HG03066 (cell line): ENCODE measurements around the gene XBP1.
"Not testable (repeated sequence)": the region's sequence is repeated elsewhere in the genome, so short reads cannot be mapped to it uniquely, and the experiment has no call there.

Experiments used
- ATAC-seq: cut with Tn5 transposase; IDR thresholded peaks from one replicate; pipeline ENCODE4 v1.9.1; 2021; ENCODE audit warnings: low read depth; ENCODE audit not compliant: unreplicated experiment

XBP1 gene

DNA sequence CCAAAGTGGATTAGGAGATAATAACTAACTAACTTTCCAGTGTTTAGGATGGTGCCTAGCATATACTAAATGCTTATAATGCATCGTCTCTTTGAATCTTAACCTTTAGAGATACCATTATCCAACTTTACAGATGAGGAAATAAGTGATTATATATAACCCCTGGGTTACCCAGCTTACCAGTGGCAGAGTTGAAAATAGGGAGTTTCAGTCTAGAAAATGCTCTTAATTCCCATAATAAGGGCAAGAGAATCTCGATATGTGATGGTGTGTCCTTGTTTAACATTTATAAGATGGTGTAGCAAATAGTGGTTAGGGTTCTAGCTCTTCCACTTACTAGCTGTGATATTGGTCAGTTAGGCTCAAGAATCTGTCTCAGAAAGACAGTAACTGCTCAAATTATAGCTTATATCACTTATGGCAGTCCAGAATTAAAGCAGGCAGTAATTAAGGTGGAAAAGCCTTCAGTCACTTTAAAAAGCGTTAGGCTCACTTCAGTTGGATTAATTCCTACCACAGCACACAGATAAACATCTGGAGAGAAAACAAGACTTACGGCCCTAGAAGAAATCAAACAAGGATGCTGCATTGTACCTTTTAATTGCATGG, 6.3 kb downstream of the XBP1 start:
- ATAC-seq: no peak

DNA sequence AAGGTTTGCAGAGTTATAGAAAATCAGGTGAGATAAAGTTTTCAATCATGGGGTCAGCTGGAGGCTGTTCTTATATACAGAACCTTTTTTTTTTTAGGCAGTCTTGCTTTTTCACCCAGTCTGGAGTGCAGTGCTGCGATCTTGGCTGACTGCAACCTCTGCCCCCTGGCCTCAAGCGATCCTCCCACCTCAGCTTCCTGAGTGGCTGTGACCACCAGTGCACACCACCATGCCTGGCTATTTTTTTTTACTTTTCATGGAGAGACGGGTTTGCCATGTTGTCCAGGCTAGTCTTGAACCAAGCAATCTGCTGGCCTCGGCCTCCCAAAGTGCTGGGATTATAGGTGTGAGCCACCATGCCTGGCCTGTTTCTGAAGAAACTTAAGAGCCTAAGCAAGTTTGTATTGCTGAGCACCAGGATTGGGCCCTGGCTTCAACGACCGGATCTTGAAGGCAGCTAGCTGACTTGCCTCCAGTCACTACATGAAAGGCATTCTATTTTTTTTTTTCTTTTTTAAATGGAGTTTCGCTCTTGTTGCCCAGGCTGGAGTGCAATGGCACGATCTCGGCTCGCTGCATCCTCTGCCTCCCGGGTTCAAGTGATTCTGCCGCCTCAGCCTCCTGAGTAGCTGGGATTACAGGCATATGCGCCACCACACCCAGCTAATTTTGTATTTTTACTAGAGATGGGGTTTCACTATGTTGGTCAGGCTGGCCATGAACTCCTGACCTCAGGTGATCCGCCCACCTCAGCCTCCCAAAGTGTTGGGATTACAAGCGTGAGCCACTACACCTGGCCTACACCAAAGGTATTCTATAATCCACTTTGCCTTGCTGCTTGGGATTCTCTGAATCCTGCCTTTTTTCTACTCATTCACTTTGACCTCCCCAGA, 7.6 kb downstream of the XBP1 start:
- peak; percentile 49 for ATAC-seq

DNA sequence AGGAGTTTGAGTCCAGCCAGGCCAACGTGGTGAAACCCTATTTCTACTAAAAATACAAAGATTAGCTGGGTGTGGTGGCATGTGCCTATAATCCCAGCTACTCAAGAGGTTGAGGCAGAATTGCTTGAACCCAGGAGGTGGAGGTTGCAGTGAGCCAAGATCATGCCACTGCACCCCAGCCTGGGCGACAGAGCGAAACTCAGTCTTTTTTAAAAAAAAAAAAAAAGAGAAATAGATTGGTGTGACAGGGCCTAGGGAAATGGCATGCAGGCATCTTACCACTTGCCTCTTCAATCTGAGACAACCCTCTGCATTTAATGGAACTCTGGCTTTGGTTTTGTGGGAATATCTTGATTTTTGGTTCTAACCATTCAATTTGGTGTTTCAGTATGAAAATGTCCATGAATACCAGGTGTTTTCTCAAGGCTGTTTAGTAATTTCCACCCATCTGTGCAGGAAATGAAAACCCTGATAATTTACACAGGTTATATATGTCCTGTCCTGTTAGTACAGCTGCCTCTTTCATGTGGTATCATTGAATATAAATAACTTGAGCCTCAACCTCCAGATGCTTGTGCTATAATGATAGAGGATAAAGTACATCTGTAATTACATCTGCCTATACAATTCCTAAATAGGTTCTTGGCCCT, 8.4 kb downstream of the XBP1 start:
- peak; percentile 57 for ATAC-seq

DNA sequence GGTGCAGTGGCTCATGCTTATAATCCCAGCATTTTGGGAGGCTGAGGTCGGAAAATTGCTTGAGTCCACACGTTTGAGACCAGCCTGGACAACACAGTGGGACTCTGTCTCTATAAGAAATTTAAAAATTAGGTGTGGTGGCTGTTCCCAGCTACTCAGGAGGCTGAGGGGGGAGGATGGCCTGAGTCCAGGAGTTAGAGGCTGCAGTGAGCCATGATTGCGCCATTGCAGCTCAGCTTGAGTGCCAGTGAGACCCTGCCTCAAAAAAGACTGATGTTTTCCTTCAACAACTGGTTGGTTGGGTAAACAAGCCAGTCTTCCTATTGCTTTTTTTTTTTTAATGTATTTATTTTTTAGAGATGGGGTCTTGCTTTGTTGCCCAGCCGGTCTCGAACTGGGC, 9.2 kb downstream of the XBP1 start:
- no peak for ATAC-seq

DNA sequence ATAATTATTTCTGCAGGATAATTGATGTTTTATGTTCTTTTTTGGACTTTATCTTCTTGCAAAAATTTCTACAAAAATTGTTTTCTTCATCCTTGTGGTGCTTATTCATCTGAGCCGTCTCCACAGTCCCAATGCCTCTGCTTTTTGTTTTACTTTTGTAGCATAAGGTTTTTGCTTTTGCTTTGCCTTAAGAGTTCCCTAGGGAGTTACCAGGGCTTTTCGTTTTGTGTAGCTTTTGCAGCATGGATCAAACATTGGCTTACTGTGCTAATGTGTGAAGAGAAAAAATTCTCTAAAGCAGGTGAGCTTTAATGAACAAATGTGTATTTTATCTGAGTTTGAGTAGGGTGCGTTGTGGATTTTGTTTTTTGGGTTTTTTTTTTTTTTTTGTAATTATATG, 11.8 kb downstream of the XBP1 start:
- ATAC-seq: no peak

DNA sequence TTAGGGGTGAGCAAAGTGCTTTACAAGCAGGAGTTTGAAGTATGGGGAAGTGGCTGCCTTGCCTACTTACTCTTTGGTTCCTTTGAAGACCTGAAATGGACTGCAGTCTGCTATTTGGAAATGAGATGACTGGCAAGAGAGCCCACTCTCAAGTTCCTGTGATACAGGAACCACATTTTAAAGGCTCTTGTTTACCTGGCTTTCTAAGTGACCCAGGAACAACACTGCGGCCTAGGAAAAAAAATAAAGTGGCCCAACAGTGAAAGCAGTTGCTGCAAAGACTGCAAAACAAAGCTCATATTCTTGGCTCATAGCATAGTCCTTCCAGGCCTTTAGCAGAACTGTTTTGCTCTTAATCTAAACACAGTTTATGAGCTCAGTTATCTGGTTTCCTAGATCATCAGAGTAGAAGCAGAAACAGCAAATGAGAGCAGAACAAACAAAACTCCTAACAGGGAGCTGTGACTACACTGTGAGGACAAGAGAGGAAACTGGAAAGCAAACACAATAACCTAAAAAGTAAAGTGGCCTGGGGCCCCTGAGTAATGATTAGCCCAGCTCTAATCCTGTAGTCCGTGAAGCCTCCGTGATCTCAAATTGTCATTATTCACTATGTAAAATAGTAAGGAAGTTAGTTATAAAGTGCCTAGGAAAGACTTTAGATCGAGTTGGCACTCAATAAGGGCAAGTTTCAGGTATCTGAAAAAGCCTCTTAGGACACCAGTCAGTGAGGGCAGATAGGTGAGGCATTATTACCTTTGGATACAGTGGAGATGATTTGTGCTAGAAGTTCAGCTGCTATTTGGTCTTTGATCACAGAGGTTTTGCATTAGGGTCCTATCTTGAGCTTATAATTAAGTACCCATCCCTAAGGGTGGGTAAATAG, 16.3 kb downstream of the XBP1 start:
- ATAC-seq: no peak

DNA sequence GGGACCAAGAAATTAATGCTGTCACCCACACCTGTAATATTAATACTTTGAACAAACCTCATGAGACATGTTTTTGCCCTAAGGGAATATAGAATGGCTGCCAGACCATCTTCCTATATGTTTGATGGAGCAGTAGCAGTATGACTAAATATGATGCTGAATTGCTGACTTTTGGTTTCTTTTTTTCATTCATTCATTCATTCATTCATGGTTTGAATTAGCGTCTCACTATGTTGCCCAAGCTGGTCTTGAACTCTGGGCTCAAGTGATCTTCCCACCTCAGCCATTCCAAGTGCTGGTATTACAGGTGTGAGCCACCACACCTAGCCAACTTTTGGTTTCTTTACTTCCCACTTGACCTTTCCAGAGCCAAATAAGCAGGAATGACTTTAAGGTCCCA, 20.1 kb downstream of the XBP1 start:
- no peak for ATAC-seq

DNA sequence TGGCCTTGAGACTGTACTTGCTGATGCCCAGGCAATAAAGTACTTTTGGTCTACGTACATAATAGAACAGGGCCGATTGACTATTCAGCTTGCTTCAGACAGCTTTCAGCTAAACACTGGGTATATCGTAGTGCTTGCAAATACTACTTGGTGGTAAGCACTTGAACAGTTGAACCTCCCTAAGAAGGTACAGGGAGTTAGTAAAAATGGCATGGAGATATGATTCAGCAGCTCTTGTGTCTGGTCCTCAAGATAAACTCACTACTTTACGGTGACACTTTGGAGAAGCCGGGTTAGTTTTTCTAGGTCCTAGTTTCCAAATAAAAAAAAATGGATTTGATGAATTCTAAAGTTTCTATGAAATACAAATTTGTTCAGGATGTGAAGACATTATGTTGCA, 20.5 kb downstream of the XBP1 start:
- no peak for ATAC-seq

DNA sequence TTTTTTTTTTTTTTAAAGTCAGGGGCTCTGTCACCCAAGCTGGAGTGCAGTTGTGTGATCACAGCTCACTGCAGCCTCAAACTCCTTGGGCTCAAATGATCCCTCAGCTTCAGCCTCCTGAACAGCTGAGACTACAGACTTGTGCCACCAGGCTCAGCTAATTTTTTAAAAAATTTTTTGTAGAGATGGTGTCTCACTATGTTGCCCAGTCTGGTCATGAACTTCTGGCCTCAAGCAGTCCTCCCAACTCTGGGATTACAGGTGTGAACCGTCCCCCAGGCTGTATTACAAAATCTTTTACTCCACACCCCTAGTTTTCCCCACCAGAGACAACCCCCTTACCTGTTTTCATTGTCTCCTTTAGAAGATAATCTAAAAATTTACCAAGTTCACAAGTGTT, 26.0 kb downstream of the XBP1 start:
- no peak for ATAC-seq

DNA sequence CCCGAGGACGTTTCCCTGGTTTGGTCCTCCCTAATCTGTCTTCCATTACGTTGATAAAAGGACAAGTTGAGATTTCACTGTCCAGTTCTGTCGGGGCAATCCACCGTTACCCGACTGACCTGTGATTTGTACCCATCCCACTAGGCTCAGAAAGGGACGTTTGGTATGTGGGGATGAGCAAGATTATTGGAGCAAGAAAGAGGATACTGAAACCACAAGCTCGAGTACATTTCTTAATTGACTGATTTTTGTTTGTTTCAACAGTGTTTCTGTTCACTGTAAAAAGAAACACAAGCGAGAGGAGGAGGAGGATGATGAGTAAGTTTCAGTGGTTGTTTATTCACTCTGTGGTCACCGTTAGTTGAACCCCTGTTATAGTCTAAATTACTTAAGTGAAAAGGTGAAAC, 26.9 kb downstream of the XBP1 start:
- ATAC-seq: peak; percentile 26

DNA sequence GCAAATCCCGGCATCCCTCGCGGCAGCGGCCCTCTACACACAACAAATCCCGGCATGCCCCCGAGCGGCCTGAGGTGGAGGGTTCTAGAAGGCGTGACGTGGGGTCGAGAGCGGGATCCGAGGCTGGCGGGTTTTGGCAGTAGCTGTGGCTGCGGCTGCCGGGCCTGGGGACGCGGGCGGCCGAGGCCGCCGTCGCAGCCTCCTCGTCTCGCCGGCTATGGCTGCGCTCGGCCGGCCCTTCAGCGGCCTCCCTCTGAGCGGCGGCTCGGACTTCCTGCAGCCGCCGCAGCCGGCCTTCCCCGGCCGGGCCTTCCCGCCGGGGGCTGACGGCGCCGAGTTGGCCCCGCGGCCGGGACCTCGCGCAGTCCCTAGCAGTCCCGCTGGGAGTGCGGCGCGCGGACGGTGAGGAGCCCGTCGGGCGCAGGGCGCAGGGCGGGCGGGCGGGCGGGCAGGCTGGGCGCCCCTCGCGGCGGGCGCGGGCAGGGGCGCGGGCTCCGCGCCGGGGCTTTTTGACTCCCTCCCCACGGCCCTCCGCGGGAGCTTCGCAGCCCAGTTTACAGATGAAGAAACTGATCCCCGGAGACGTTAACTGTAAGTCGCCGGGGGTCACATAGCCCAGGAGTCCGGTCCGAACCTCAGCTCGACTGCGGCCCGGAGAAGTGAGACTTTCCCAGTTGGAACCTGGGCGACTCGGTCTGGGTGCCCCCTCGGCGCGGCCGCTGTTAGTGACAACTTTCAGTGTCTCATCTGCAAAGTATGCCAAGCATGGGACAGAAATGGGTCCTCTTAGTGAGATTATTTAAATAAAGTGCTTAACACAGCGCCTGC, 27.5 kb downstream of the XBP1 start, which contains the start of gene CCDC117:
CCDC117 (plus strand) TSS at position 63 of the 828 bp plus-strand sequence; CDS start at position 218, 155 bp downstream.
- peak; percentile 86 for ATAC-seq

DNA sequence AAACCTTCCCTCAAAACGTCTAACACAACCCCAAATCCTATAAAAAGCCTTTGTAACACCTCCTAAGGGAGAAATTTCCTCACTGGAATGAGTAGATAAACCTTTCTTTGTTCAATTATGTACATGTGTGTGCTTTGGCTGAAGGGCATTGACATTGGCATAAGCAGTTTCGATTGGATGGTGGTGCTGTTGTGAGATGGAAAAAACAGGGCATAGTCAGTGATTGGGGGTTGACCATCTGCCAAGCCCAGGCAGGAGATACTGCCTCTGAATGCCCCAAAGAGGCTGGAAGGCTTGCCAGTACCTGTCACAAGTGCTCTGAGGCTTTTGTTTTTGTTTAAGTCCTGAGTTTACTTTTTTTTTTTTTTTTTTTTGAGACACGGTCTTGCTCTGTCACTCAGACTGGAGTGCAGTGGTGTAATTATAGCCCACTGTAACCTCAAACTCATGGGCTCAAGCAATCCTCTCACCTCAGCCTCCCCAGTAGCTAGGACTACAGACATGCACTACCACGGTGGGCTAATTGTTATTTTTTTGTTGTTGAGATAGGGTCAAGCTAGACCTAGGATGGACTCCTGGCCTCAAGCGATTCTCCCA, 29.1 kb downstream of the XBP1 start:
- ATAC-seq: no peak

DNA sequence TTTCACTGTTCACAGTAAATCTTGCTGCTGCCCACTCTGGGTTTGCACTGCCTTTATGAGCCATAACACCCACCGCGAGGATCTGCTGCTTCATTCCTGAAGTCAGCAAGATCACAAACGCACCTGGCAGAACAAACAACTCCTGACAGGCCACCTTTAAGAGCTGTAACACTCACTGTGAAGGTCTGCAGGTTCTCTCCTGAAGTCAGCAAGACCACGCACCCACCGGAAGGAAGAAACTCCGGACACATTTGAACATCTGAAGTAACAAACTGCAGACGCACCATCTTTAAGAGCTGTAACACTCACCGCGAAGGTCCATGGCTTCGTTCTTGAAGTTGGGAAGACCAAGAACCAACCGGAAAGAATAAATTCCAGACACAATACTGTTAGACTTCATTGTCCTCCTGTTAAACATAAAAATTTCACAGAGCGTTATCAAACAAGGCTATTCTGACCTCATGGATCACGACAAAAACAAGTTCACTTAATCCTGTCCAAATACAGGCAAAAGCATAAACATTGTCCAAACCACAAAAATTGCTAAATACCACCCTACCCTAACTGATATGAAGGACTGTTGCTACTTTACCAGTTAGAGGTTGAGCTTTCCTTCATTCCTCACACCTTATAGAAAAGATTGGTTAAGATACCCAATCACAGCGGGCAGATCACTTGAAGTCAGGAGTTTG, 30.8 kb downstream of the XBP1 start:
- no peak for ATAC-seq

DNA sequence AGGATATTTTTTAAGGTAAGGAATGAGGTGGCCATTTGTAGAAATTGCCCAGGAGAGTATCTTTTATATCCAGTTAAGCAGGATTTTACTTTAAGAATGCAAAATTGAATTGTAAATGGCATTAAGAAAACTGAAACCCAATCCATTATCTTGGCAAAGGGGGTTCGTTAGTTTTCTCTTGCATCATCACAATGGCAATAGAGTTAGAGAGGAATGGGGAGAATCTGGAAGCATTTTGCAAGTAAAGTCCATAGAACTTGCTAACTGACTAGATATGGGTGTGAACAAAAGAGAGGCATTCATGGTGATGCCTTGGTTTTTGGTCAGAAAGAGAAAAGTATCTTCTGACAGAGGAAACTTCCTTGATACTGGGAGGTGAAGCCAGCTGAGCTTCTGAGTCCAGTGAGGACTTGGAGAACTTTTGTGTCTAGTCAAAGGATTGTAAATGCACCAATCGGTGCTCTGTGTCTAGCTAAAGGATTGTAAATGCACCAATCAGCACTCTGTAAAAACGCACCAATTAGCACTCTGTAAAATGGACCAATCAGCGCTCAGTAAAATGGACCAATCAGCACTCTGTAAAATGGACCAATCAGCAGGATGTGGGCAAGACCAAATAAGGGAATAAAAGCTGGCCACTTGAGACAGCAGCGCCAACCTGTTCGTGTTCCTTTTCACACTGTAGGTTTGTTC, 31.5 kb downstream of the XBP1 start:
- no peak for ATAC-seq

DNA sequence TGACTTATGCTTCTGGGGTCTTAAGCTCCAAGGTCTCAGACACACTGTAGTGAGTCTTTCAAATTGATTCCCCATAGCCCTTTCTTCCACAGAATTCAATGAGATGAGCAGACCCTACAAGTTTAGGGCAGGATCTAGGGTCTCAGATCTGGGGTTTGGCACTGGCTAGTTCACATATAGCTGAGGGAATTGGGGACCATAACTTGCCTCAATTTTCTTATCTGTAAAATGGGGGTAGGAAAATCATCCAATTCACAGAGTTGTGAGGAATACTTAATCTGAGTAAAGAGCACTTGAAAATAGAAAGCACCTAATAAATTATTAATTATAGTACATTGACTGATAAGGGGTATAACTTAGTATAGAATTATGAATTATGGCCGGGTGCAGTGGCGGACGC, 33.7 kb downstream of the XBP1 start:
- ATAC-seq: no peak

DNA sequence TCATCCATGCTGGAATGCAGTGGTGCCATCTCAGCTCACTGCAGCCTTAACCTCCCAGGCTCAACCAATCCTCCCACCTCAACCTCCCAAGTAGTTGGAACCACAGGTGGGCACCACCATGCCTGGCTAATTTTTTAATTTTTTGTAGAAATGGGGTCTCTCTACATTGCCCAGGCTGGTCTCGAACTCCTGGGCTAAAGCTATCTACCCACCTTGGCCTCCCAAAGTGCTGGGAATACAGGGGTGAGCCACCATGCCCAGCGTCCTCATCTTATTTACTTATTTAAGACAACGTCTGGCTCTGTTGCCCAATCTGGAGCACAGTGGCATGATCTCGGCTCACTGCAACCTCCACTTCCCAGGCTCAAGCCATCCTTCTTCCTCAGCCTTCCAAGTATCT, 38.4 kb downstream of the XBP1 start:
- ATAC-seq: not testable (repeated sequence)

DNA sequence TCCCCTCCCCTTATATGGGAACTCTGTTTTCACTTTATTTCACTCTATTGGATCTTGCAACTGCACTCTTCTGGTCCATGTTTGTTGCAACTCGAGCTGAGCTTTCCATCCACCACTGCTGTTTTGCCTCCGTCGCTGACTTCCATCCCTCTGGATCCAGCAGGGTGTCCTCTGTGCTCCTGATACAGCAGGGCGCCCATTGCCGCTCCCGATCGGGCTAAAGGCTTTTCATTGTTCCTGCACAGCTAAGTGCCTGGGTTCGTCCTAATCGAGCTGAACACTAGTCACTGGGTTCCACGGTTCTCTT, 39.0 kb downstream of the XBP1 start:
- ATAC-seq: no peak

DNA sequence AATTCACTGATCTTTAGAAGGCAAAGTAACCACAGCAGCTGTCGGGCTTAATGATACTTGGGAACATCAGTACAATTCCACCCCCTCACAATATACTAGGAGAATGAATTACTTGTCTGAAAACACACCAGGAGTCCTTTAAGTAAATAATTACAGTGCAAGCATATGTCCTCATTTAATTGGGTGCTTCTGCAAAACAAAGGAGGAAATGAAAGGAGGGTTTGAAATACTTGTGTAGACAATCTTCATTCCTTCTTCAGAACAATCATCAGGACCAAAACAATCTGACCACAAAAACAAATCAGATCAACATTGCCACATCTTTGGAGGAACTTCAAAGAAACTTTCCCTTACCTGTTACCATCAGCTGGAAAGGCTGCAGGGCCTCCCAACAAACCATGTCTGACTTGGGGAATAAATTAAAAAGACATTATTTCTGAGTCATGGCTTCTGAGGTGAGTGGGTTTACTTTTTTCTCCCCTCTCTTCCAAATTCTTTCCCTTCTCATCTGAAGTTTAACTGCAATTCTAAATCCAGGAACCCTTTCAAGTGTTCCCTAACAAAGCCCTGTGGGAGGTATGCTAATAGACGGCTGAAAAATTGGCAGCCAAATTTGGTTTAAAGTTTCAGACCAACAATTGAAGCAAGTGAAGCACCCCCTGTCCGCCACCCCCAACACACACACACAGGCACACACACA, 40.4 kb downstream of the XBP1 start:
- ATAC-seq: no peak
